Measurements from ENCODE around the gene RCN1. TPM values are rescaled to one million over a fixed set of nuclear protein-coding genes. Genes with fewer than 3 reads are reported as not detected.
"Not testable (repeated sequence)": the region's sequence is repeated elsewhere in the genome, so short reads cannot be mapped to it uniquely, and the experiment has no call there.

Gene RCN1
- total and polyA plus RNA-seq, 9 of the 15 experiments (the other 6 are each of a cell fraction or from before 2014, with no cell fraction given), result 2.1 to 8.7 (median 7.2) TPM

GRCh38 chr11:32063031-32063430 is 27.8 kb upstream of the RCN1 start:
- H3K79me2 ChIP-seq (ENCODE audit: control insufficient read depth, insufficient read depth, low read length); H3K27me3 ChIP-seq (ENCODE audit: control insufficient read depth in 2 of 2, insufficient read depth in 2 of 2, low read length in 2 of 2); FAIRE-seq; H3K9me1 ChIP-seq (ENCODE audit: control insufficient read depth, insufficient read depth, low read length); in situ Hi-C loops (cut with MboI); H3K27ac ChIP-seq (ENCODE audit: extremely low read depth, low read depth, low read length); DNase-seq (ENCODE audit: extremely low read depth in 1 of 4, low spot score in 3 of 4); H3K36me3 ChIP-seq (ENCODE audit: control insufficient read depth, insufficient read depth, low read length); H2AFZ ChIP-seq (ENCODE audit: low read depth, low read length); intact Hi-C loops (cut with micrococcal nuclease); H3K4me2 ChIP-seq (ENCODE audit: insufficient read depth, low read length); H3K9me3 ChIP-seq (replicated peaks; ENCODE audit: control insufficient read depth, insufficient read depth, low read depth, low read length); H3K9ac ChIP-seq (ENCODE audit: insufficient read depth in 1 of 2, low read depth in 2 of 2, low read length in 2 of 2); BruUV-seq (replicated peaks); H3K4me1 ChIP-seq (replicated peaks in 1 of 2; ENCODE audit: control insufficient read depth in 2 of 2, insufficient read depth in 2 of 2, low read length in 2 of 2); ATAC-seq; H4K20me1 ChIP-seq (replicated peaks; ENCODE audit: control insufficient read depth, insufficient read depth, low read length); H3K4me3 ChIP-seq: not testable (repeated sequence)
- ChIA-PET CTCF (ENCODE audit: low intra/inter-chr PET ratio) (interaction anchor here (0.6 kb wide), 1 partner anchor 712 kb away, joined by 3 read pairs; no protein-coding TSS in a partner anchor), POLR2A (interaction anchor here (0.6 kb wide), 1 partner anchor 971 kb away, joined by 3 read pairs; no protein-coding TSS in a partner anchor)
- 6% methylated on average over 3 of the region's 3 CpGs for WGBS (ENCODE audit: insufficient coverage, low coverage, missing lambda C conversion rate)

GRCh38 chr11:32065865-32066629 is 24.8 kb upstream of the RCN1 start:
- H3K27ac ChIP-seq (ENCODE audit: extremely low read depth, low read depth, low read length), result no peak overlapping the region
- no peaks in the 10 kb centered on the region for H3K36me3 ChIP-seq (ENCODE audit: control insufficient read depth, insufficient read depth, low read length)
- no peak overlapping the region for H2AFZ ChIP-seq (ENCODE audit: low read depth, low read length)
- DNase-seq (ENCODE audit: extremely low read depth in 1 of 4, low spot score in 3 of 4), result no peak
- in situ Hi-C loops (cut with MboI) (no loop called here), intact Hi-C loops (cut with micrococcal nuclease) (no loop called here)
- FAIRE-seq, result no peak
- no peak for ATAC-seq
- ChIA-PET POLR2A (no interaction called here), CTCF (ENCODE audit: low intra/inter-chr PET ratio) (no interaction called here)
- no peak overlapping the region for H3K4me3 ChIP-seq
- BruUV-seq (replicated peaks), result no TSS peak
- H3K4me1 ChIP-seq (replicated peaks in 1 of 2; ENCODE audit: control insufficient read depth in 2 of 2, insufficient read depth in 2 of 2, low read length in 2 of 2), result no peaks in the 10 kb centered on the region
- no peak overlapping the region for H3K9ac ChIP-seq (ENCODE audit: insufficient read depth in 1 of 2, low read depth in 2 of 2, low read length in 2 of 2)
- H3K9me1 ChIP-seq (ENCODE audit: control insufficient read depth, insufficient read depth, low read length), result no peaks in the 10 kb centered on the region
- H3K4me2 ChIP-seq (ENCODE audit: insufficient read depth, low read length), result no peak overlapping the region
- 0% methylated on average over 8 of the region's 8 CpGs for WGBS (ENCODE audit: insufficient coverage, low coverage, missing lambda C conversion rate)
- H3K9me3 ChIP-seq (replicated peaks; ENCODE audit: control insufficient read depth, insufficient read depth, low read depth, low read length), result no peaks in the 10 kb centered on the region
- no peaks in the 10 kb centered on the region for H4K20me1 ChIP-seq (replicated peaks; ENCODE audit: control insufficient read depth, insufficient read depth, low read length)
- TF ChIP-seq SPI1 (IDR thresholded peaks at IDR 0.05; ENCODE audit: borderline replicate concordance, low read depth, low read length) (peak; percentile 51; the same call in 1 of the 2 replicates), FOXK2 (conservative IDR thresholded peaks at IDR 0.05 in 1 of 2, IDR thresholded peaks at IDR 0.05 in 1 of 2; ENCODE audit: low read depth in 2 of 2) (no peak)
- H3K79me2 ChIP-seq (ENCODE audit: control insufficient read depth, insufficient read depth, low read length), result no peaks in the 10 kb centered on the region
- H3K27me3 ChIP-seq (ENCODE audit: control insufficient read depth in 2 of 2, insufficient read depth in 2 of 2, low read length in 2 of 2), result peaks cover 10 to 21% of the 10 kb centered on the region in 2 experiments; a peak in 3 of 5 replicates
